ENCODE measurements around the gene DCDC2B. TPM values are rescaled to one million over a fixed set of nuclear protein-coding genes. Genes with fewer than 3 reads are reported as not detected.
"Not testable (repeated sequence)": the region's sequence is repeated elsewhere in the genome, so short reads cannot be mapped to it uniquely, and the experiment has no call there.

Gene DCDC2B
- not detected for total RNA-seq
- not detected for polyA plus RNA-seq (2013, experiment 1 of 2)
- not detected for polyA plus RNA-seq (2013, experiment 2 of 2)
- long read RNA-seq, experiment 1, result 0 reads
- long read RNA-seq, experiment 2, result 0 reads
- long read RNA-seq, experiment 3, partial matches to known transcripts, result 0 of 1 reads
- long read RNA-seq, experiment 3, other reads (novel, unspliced or antisense), result 1 of 1 reads
- long read RNA-seq, experiment 4, result 0 reads

GRCh38 chr1:32208891-32209328 lies at the start of gene DCDC2B:
TSS of gene DCDC2B (plus strand) at chr1:32209089. CDS start at chr1:32209094, 5 bp downstream.
- TF ChIP-seq CTCF (conservative IDR thresholded peaks at IDR 0.05), result no peak
- peaks cover 14% of the 10 kb centered on the region for H3K36me3 ChIP-seq (ENCODE audit: control insufficient read depth, insufficient read depth, low read length)
- H3K9ac ChIP-seq (ENCODE audit: extremely low read depth, low read length, poor library complexity, severe bottlenecking), result no peak within 1 kb of the TSS
- Mint-ChIP-seq H3K27me3 (ENCODE audit: insufficient read depth) (peaks cover 7% of the 10 kb centered on the region), H3K27ac (no peak within 1 kb of the TSS), H3K36me3 (ENCODE audit: low read depth) (peaks cover 4% of the 10 kb centered on the region), H3K4me3 (no peak within 1 kb of the TSS), H3K4me1 (peaks cover 5% of the 10 kb centered on the region), H3K9me3 (no peaks in the 10 kb centered on the region)
- H3K27ac ChIP-seq (ENCODE audit: low read depth, low read length), result no peak within 1 kb of the TSS
- WGBS, 2 experiments (ENCODE audit: insufficient coverage in 1 of 2, insufficient read length in 1 of 2), result 91 to 100% methylated on average over 1 to 5 of the region's 5 CpGs
- H3K27me3 ChIP-seq (ENCODE audit: control insufficient read depth, insufficient read depth, low read length, poor library complexity, severe bottlenecking), result no peaks in the 10 kb centered on the region
- no peak within 1 kb of the TSS for H3K4me3 ChIP-seq (ENCODE audit: low read length)
- DNase-seq, result no peak
- H3K9me3 ChIP-seq (ENCODE audit: control insufficient read depth, low read length), result no peaks in the 10 kb centered on the region
- no peaks in the 10 kb centered on the region for H3K4me1 ChIP-seq (ENCODE audit: control insufficient read depth, insufficient read depth, low read length)

- Histone ChIP-seq H3K4me3 (ENCODE audit: low read length) (no peak overlapping the region), H3K36me3 (ENCODE audit: control insufficient read depth, insufficient read depth, low read length) (peaks cover 81% of the 10 kb centered on the region), H3K27me3 (ENCODE audit: control insufficient read depth, insufficient read depth, low read length, poor library complexity, severe bottlenecking) (no peaks in the 10 kb centered on the region), H3K4me1 (ENCODE audit: control insufficient read depth, insufficient read depth, low read length) (peaks cover under 1% of the 10 kb centered on the region), H3K27ac (ENCODE audit: low read depth, low read length) (no peak overlapping the region), H3K9me3 (ENCODE audit: control insufficient read depth, low read length) (no peaks in the 10 kb centered on the region), H3K9ac (ENCODE audit: extremely low read depth, low read length, poor library complexity, severe bottlenecking) (no peak overlapping the region)
- Mint-ChIP-seq H3K27ac (no peak overlapping the region), H3K4me3 (no peak overlapping the region), H3K9me3 (no peaks in the 10 kb centered on the region), H3K4me1 (peaks cover 1% of the 10 kb centered on the region), H3K36me3 (ENCODE audit: low read depth) (peaks cover 77% of the 10 kb centered on the region), H3K27me3 (ENCODE audit: insufficient read depth) (no peaks in the 10 kb centered on the region)
- WGBS, 2 experiments (ENCODE audit: insufficient coverage in 1 of 2, insufficient read length in 1 of 2), result 90 to 92% methylated on average over 1 to 3 of the region's 3 CpGs
- DNase-seq, result no peak
- no peak for TF ChIP-seq CTCF (conservative IDR thresholded peaks at IDR 0.05)
These were observed 49.7 kb upstream of the DCDC2B start for GRCh38 chr1:32159189-32159588.

- no peaks in the 10 kb centered on the region for H3K4me1 Mint-ChIP-seq
- 96% methylated on average over 2 of the region's 2 CpGs; no CpG with 5 or more reads in 1 of the 2 experiments for WGBS, 2 experiments (ENCODE audit: insufficient coverage in 1 of 2, insufficient read length in 1 of 2)
- TF ChIP-seq CTCF (conservative IDR thresholded peaks at IDR 0.05), result no peak
- no peak overlapping the region for H3K4me3 Mint-ChIP-seq
- Histone ChIP-seq H3K4me3 (ENCODE audit: low read length) (no peak overlapping the region), H3K4me1 (ENCODE audit: control insufficient read depth, insufficient read depth, low read length) (no peaks in the 10 kb centered on the region), H3K27me3 (ENCODE audit: control insufficient read depth, insufficient read depth, low read length, poor library complexity, severe bottlenecking) (no peaks in the 10 kb centered on the region), H3K9me3 (ENCODE audit: control insufficient read depth, low read length) (no peaks in the 10 kb centered on the region), H3K9ac (ENCODE audit: extremely low read depth, low read length, poor library complexity, severe bottlenecking) (no peak overlapping the region), H3K36me3 (ENCODE audit: control insufficient read depth, insufficient read depth, low read length) (peaks cover 75% of the 10 kb centered on the region), H3K27ac (ENCODE audit: low read depth, low read length) (no peak overlapping the region)
- DNase-seq, result no peak
- H3K27ac Mint-ChIP-seq, result no peak overlapping the region
- peaks cover 69% of the 10 kb centered on the region for H3K36me3 Mint-ChIP-seq (ENCODE audit: low read depth)
- no peaks in the 10 kb centered on the region for H3K9me3 Mint-ChIP-seq
- no peaks in the 10 kb centered on the region for H3K27me3 Mint-ChIP-seq (ENCODE audit: insufficient read depth)
These were observed 45.5 kb upstream of the DCDC2B start for GRCh38 chr1:32163405-32163804.

- not testable (repeated sequence) for H3K9ac ChIP-seq (ENCODE audit: extremely low read depth, low read length, poor library complexity, severe bottlenecking); H3K27me3 ChIP-seq (ENCODE audit: control insufficient read depth, insufficient read depth, low read length, poor library complexity, severe bottlenecking); H3K27ac ChIP-seq (ENCODE audit: low read depth, low read length); H3K4me1 ChIP-seq (ENCODE audit: control insufficient read depth, insufficient read depth, low read length); H3K27me3 Mint-ChIP-seq (ENCODE audit: insufficient read depth); H3K4me1 Mint-ChIP-seq; H3K9me3 ChIP-seq (ENCODE audit: control insufficient read depth, low read length); DNase-seq; H3K27ac Mint-ChIP-seq; H3K4me3 ChIP-seq (ENCODE audit: low read length); H3K4me3 Mint-ChIP-seq; H3K9me3 Mint-ChIP-seq
- WGBS, 2 experiments (ENCODE audit: insufficient coverage in 1 of 2, insufficient read length in 1 of 2), result 94 to 98% methylated on average over 10 of the region's 10 CpGs
- peaks cover 72% of the 10 kb centered on the region for H3K36me3 ChIP-seq (ENCODE audit: control insufficient read depth, insufficient read depth, low read length)
- H3K36me3 Mint-ChIP-seq (ENCODE audit: low read depth), result peaks cover 66% of the 10 kb centered on the region
These were observed 43.3 kb upstream of the DCDC2B start for GRCh38 chr1:32165633-32166032.

Measured in endodermal cell (in vitro differentiated cells).